ENCODE results near the gene PACSIN3.

GRCh38 chr11:47192111-47192510, 5.9 kb upstream of the PACSIN3 start:
- TF ChIP-seq, protein P1, sequence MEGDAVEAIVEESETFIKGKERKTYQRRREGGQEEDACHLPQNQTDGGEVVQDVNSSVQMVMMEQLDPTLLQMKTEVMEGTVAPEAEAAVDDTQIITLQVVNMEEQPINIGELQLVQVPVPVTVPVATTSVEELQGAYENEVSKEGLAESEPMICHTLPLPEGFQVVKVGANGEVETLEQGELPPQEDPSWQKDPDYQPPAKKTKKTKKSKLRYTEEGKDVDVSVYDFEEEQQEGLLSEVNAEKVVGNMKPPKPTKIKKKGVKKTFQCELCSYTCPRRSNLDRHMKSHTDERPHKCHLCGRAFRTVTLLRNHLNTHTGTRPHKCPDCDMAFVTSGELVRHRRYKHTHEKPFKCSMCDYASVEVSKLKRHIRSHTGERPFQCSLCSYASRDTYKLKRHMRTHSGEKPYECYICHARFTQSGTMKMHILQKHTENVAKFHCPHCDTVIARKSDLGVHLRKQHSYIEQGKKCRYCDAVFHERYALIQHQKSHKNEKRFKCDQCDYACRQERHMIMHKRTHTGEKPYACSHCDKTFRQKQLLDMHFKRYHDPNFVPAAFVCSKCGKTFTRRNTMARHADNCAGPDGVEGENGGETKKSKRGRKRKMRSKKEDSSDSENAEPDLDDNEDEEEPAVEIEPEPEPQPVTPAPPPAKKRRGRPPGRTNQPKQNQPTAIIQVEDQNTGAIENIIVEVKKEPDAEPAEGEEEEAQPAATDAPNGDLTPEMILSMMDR (IDR thresholded peaks at IDR 0.05; ENCODE audit: low read depth, low read length) = no peak
- no peak for TF ChIP-seq EZH2phosphoT487 (IDR thresholded peaks at IDR 0.05; ENCODE audit: low read depth)

Measured in OCI-LY3 (cell line).